H1 (cell line): ENCODE data around the gene KLHDC8A. TPM values are rescaled to one million over a fixed set of nuclear protein-coding genes. Genes with fewer than 3 reads are reported as not detected.

Experiments used
- CHD2 ChIP-seq: IDR thresholded peaks from 2 replicates; pipeline ENCODE4 v1.6.1; 2012; ENCODE audit warnings: low read length, improper control_type of control experiment
- CHD7 ChIP-seq: fragments of 300-600 bp; sonication (generic); IDR thresholded peaks from 2 replicates; pipeline ENCODE4 v1.7.1; 2012; ENCODE audit warnings: low read length, moderate library complexity, mild to moderate bottlenecking, inconsistent platforms; ENCODE audit not compliant: insufficient replicate concordance
- RNF2 ChIP-seq: fragments of 200-900, 300-1000 bp; sonication (generic); IDR thresholded peaks from 2 replicates; pipeline ENCODE4 v1.7.1; 2016; ENCODE audit warnings: borderline replicate concordance, low read depth, mild to moderate bottlenecking, antibody characterized with exemption, low read length; ENCODE audit not compliant: poor library complexity, severe bottlenecking; ENCODE audit errors: missing control alignments
- SIRT6 ChIP-seq: IDR thresholded peaks from one replicate; pipeline ENCODE4 v1.7.1; 2012; ENCODE audit warnings: low read length, inconsistent platforms
- TEAD4 ChIP-seq: IDR thresholded peaks from 2 replicates; pipeline ENCODE4 v1.6.1; 2012; ENCODE audit warnings: low read depth, low read length, inconsistent platforms, mixed read lengths
- polyA plus RNA-seq, 7 experiments: library from polyadenylated mRNA; depleted of rRNA in 3 of 7; stranded (reverse) in 5 of 7; unstranded in 2 of 7; fragments of >200 nt in 5 of 7; fragments of 200-250 nt in 2 of 7; gene quantifications; 1 replicate in 5 of 7; 2 replicates in 1 of 7; 4 replicates in 1 of 7; pipeline versions ENCODE4 v1.2.1 to v1.2.3, GENCODE V29; 2011 to 2013; ENCODE audit warnings: missing spikeins in 2 of 7, mixed read lengths in 2 of 7
- total RNA-seq: library from RNA; stranded (reverse); fragmentation: NEBNext Ultra II Directional; extraction: Animal tissue kit (Norgen Biotek cat#: 25700); gene quantifications from 2 replicates; pipeline ENCODE4 v1.2.1, GENCODE V29; 2021

KLHDC8A gene
- total and polyA plus RNA-seq, 2 of the 8 experiments (the other 6 are each of a cell fraction or from before 2014, with no cell fraction given), result 1.9 to 3.4 TPM

GRCh38 chr1:205326812-205327466 lies 29.8 kb downstream of the KLHDC8A start (continued):
- TF ChIP-seq CHD7 (no peak), SIRT6 (no peak), RNF2 (no peak), TEAD4 (no peak), CHD2 (no peak)
